Spleen (tissue), 11 donors: ENCODE results near the gene IL19. TPM values are rescaled to one million over a fixed set of nuclear protein-coding genes. Genes with fewer than 3 reads are reported as not detected.
A peak's percentile ranks its signal among the peaks of the same experiment; 100 is the strongest.

Source experiments
- DNase-seq: peaks from one replicate; pipeline ENCODE4 v3.0.0-alpha.2; 2020
- H3K27ac ChIP-seq, 8 donors: fragments of 200-600 bp; sonication (generic) in 7 of 8; 1 replicate in 4 of 8; 2 replicates in 4 of 8; pipeline versions ENCODE4 v1.5.0 to v1.8.0; 2016 to 2021; ENCODE audit warnings: inconsistent platforms in 4 of 8, mild to moderate bottlenecking in 4 of 8, moderate library complexity in 1 of 8
- H3K27me3 ChIP-seq, 7 donors: fragments of 200-600 bp; sonication (generic) in 6 of 7; replicated peaks in 1 of 7; 1 replicate in 4 of 7; 2 replicates in 3 of 7; pipeline versions ENCODE4 v1.5.0 to v1.8.0; 2016 to 2021; ENCODE audit warnings: inconsistent platforms in 3 of 7, mild to moderate bottlenecking in 1 of 7
- H3K36me3 ChIP-seq, 6 donors: fragments of 200-600 bp; sonication (generic) in 5 of 6; 1 replicate in 4 of 6; 2 replicates in 2 of 6; pipeline versions ENCODE4 v1.5.0 to v1.8.0; 2016 to 2021; ENCODE audit warnings: inconsistent platforms in 2 of 6
- H3K4me1 ChIP-seq, 6 donors: fragments of 200-600 bp; sonication (generic) in 5 of 6; 1 replicate in 3 of 6; 2 replicates in 3 of 6; pipeline versions ENCODE4 v1.5.0 to v1.8.0; 2016 to 2021; ENCODE audit warnings: inconsistent platforms in 3 of 6
- H3K4me3 ChIP-seq, 8 donors: fragments of 200-600 bp; sonication (generic) in 7 of 8; 1 replicate in 4 of 8; 2 replicates in 4 of 8; pipeline versions ENCODE4 v1.5.0 to v1.8.0; 2016 to 2021; ENCODE audit warnings: inconsistent platforms in 4 of 8, mild to moderate bottlenecking in 4 of 8, moderate library complexity in 2 of 8
- H3K9me3 ChIP-seq, 8 donors: fragments of 200-600 bp; sonication (generic) in 7 of 8; 1 replicate in 4 of 8; 2 replicates in 4 of 8; pipeline versions ENCODE4 v1.5.0 to v1.8.0; 2016 to 2021; ENCODE audit warnings: inconsistent platforms in 4 of 8
- POLR2A ChIP-seq, 3 donors: fragments of 450-650 bp; IDR thresholded peaks; one replicate each; pipeline ENCODE4 v1.5.1; 2017; ENCODE audit warnings: antibody characterized with exemption in 3 of 3, mild to moderate bottlenecking in 1 of 3
- POLR2AphosphoS5 ChIP-seq, 3 donors: sonication (generic); formaldehyde crosslinking; IDR thresholded peaks; one replicate each; pipeline ENCODE4 v1.5.1; 2017; ENCODE audit warnings: antibody characterized with exemption in 3 of 3
- WGBS, 5 donors: extraction: QIAGEN DNeasy Blood & Tissue Kit in 3 of 5; methylation state at CpG; one replicate each; pipeline versions ENCODE4 v1.1.5 to v1.1.7; 2013 to 2018; 5-methylcytosine and 5-hydroxymethylcytosine counted together
- intact Hi-C: fragments of 100-400 bp; cut with DNase I; formaldehyde crosslinking; loops from one replicate; pipeline ENCODE4 v1.15.0; 2023; ENCODE audit warnings: low total_unique reads
- polyA plus RNA-seq, 3 donors: library from polyadenylated mRNA; stranded (reverse); fragments of 200-250 nt; gene quantifications; one replicate each; pipeline ENCODE4 v1.2.1, GENCODE V29; 2013
- total RNA-seq, 7 donors: library from RNA; depleted of rRNA in 3 of 7; stranded (reverse); fragments of >200 nt in 3 of 7; fragmentation: NEBNext Ultra II Directional in 4 of 7; extraction: Animal tissue kit (Norgen Biotek cat#: 25700) in 4 of 7; gene quantifications; one replicate each; pipeline versions ENCODE4 v1.1.0 to v1.2.1, GENCODE V29; 2016 to 2021
- TF ChIP-seq, protein P1 (sequence below), 11 experiments: fragments of 200-600 bp in 7 of 11; fragments of 450-650 bp in 4 of 11; sonication (generic) in 4 of 11; IDR thresholded peaks in 8 of 11; conservative IDR thresholded peaks in 3 of 11; 1 replicate in 7 of 11; 2 replicates in 4 of 11; pipeline versions ENCODE4 v1.4.0 to v1.8.0; 2016 to 2021; ENCODE audit warnings: antibody characterized with exemption in 11 of 11, inconsistent platforms in 4 of 11, mild to moderate bottlenecking in 1 of 11
- donor health status: healthy with polysubstance abuse.
- donor health status: DM: no; HTN: no; CAD: no; lungs with moderate emphysema.
- donor health status: DM: no; HTN: no; CAD: no.
- donor health status: Bipolar disorder and iron deficiency.
- donor health status: healthy.
- donor health status: DM: no; HTN: no; CAD: no.
- donor health status: DM: yes; HTN: yes; CAD: no.

The IL19 gene
- total and polyA plus RNA-seq, 10 donors: 0.09 to 2.2 (median 0.12) TPM; not detected in 7

DNA sequence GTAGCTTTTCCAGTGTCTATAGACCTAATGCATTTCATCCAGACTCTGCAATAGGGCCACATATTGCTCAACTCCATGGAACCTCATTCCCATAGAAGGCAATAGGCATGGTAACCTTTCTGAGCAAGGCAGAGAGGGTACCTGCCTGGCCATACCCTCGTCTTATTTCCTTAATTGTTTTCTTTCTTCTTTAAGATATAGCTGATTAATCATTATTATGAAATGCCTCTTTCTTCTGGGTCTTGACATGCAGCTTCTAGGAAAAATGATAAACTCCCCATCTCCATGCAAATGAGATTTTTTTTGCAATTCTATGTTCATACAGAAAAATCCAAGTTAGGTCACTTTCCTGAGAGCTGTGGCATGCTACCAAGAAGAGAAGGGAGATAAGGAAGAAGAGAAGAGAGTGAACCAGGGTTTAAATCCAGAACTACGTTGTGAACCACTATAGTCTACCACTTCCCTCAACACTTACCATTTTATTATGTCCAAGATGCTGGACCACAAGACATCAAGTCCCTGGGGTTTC lies 61.8 kb downstream of the IL19 start:
- peaks cover 6 to 71% (median 38%) of the 10 kb centered on the region in 6 donors for H3K4me1 ChIP-seq
- H3K27me3 ChIP-seq: no peaks in the 10 kb centered on the region
- TF ChIP-seq, protein P1, sequence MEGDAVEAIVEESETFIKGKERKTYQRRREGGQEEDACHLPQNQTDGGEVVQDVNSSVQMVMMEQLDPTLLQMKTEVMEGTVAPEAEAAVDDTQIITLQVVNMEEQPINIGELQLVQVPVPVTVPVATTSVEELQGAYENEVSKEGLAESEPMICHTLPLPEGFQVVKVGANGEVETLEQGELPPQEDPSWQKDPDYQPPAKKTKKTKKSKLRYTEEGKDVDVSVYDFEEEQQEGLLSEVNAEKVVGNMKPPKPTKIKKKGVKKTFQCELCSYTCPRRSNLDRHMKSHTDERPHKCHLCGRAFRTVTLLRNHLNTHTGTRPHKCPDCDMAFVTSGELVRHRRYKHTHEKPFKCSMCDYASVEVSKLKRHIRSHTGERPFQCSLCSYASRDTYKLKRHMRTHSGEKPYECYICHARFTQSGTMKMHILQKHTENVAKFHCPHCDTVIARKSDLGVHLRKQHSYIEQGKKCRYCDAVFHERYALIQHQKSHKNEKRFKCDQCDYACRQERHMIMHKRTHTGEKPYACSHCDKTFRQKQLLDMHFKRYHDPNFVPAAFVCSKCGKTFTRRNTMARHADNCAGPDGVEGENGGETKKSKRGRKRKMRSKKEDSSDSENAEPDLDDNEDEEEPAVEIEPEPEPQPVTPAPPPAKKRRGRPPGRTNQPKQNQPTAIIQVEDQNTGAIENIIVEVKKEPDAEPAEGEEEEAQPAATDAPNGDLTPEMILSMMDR (IDR thresholded peaks at IDR 0.05 in 8 of 11, conservative IDR thresholded peaks at IDR 0.05 in 3 of 11): no peak
- TF ChIP-seq POLR2A (IDR thresholded peaks at IDR 0.05) (no peak), POLR2AphosphoS5 (IDR thresholded peaks at IDR 0.05) (no peak)
- WGBS, 5 donors: 28 to 38% (median 31%) methylated on average over 2 of the region's 2 CpGs
- H3K36me3 ChIP-seq: no peaks in the 10 kb centered on the region
- H3K27ac ChIP-seq: peak overlapping the region in 2 of 8 donors; percentile 8 to 27
- intact Hi-C loops: no loop called here
- DNase-seq: no peak
- H3K9me3 ChIP-seq: no peaks in the 10 kb centered on the region
- H3K4me3 ChIP-seq: no peak overlapping the region

GRCh38 chr1:206833106-206833680 lies 62.6 kb downstream of the IL19 start:
- H3K27ac ChIP-seq: peak overlapping the region in 2 of 8 donors; percentile 8 to 27
- intact Hi-C loops: no loop called here
- H3K4me1 ChIP-seq: peaks cover 6 to 70% (median 37%) of the 10 kb centered on the region in 6 donors
- no peaks in the 10 kb centered on the region for H3K27me3 ChIP-seq
- no peak overlapping the region for H3K4me3 ChIP-seq
- H3K9me3 ChIP-seq: no peaks in the 10 kb centered on the region
- TF ChIP-seq POLR2AphosphoS5 (IDR thresholded peaks at IDR 0.05) (no peak), POLR2A (IDR thresholded peaks at IDR 0.05) (no peak)
- TF ChIP-seq, protein P1 (IDR thresholded peaks at IDR 0.05 in 8 of 11, conservative IDR thresholded peaks at IDR 0.05 in 3 of 11): no peak
- WGBS, 5 donors: 45 to 64% (median 56%) methylated on average over 2 of the region's 2 CpGs
- no peak for DNase-seq
- no peaks in the 10 kb centered on the region for H3K36me3 ChIP-seq

DNA sequence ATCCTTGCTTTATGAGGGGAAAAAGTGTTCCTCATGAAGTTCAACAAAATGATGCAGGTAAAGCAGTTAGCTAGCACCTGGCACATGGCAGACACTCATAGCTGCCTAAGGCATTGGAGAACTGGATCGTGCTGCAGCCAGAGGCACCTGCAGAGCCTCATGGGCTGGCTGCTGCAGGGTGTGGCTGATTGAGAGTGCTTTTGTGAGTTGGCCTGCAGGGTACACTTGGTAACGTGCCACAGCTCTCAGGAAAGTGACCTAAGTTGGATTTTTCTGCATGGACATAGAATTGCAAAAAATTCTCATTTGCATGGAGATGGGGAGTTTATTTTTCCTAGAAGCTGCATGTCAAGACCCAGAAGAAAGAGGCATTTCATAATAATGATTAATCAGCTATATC lies 63.2 kb downstream of the IL19 start:
- WGBS, 5 donors: 61 to 71% (median 64%) methylated on average over 2 of the region's 2 CpGs
- intact Hi-C loops: no loop called here
- H3K36me3 ChIP-seq: no peaks in the 10 kb centered on the region
- no peaks in the 10 kb centered on the region for H3K9me3 ChIP-seq
- TF ChIP-seq, protein P1 (IDR thresholded peaks at IDR 0.05 in 8 of 11, conservative IDR thresholded peaks at IDR 0.05 in 3 of 11): no peak
- TF ChIP-seq POLR2A (IDR thresholded peaks at IDR 0.05): no peak
- no peak overlapping the region for H3K4me3 ChIP-seq
- no peaks in the 10 kb centered on the region for H3K27me3 ChIP-seq
- no peak for DNase-seq
- no peak overlapping the region for H3K27ac ChIP-seq
- H3K4me1 ChIP-seq: peaks cover 6 to 64% (median 33%) of the 10 kb centered on the region in 6 donors

GRCh38 chr1:206834217-206834616 lies 63.6 kb downstream of the IL19 start:
- TF ChIP-seq POLR2A (IDR thresholded peaks at IDR 0.05): no peak
- no peak for TF ChIP-seq POLR2AphosphoS5 (IDR thresholded peaks at IDR 0.05)
- TF ChIP-seq, protein P1 (IDR thresholded peaks at IDR 0.05 in 8 of 11, conservative IDR thresholded peaks at IDR 0.05 in 3 of 11): no peak
- no peak for DNase-seq
- no peak overlapping the region for H3K4me3 ChIP-seq
- no peak overlapping the region for H3K27ac ChIP-seq
- H3K36me3 ChIP-seq: no peaks in the 10 kb centered on the region
- no peaks in the 10 kb centered on the region for H3K27me3 ChIP-seq
- H3K9me3 ChIP-seq: no peaks in the 10 kb centered on the region
- H3K4me1 ChIP-seq: peaks cover 4 to 60% (median 28%) of the 10 kb centered on the region in 6 donors
- intact Hi-C loops: no loop called here
- 80 to 95% (median 94%) methylated on average over 6 of the region's 6 CpGs for WGBS, 5 donors
